HG03280 (cell line): ENCODE data around the gene TAF3.
"Not testable (repeated sequence)": the region's sequence is repeated elsewhere in the genome, so short reads cannot be mapped to it uniquely, and the experiment has no call there.

Source experiments
- ATAC-seq: cut with Tn5 transposase; IDR thresholded peaks from one replicate; pipeline ENCODE4 v1.9.1; 2021; ENCODE audit warnings: mild to moderate bottlenecking, moderate library complexity; ENCODE audit not compliant: unreplicated experiment

Gene TAF3

GRCh38 chr10:8026349-8027259 lies 208.3 kb downstream of the TAF3 start:
- ATAC-seq, result no peak

- not testable (repeated sequence) for ATAC-seq
Observed at GRCh38 chr10:8031211-8031610, 212.9 kb downstream of the TAF3 start.

GRCh38 chr10:8032558-8032957 lies 214.3 kb downstream of the TAF3 start:
- no peak for ATAC-seq

- ATAC-seq, result no peak
Observed at GRCh38 chr10:8033812-8034465, 215.6 kb downstream of the TAF3 start.

GRCh38 chr10:8034466-8035005 lies 216.2 kb downstream of the TAF3 start:
- ATAC-seq, result no peak

- ATAC-seq, result no peak
Observed at GRCh38 chr10:8035006-8035640, 216.8 kb downstream of the TAF3 start.

GRCh38 chr10:8035641-8036470 lies 217.6 kb downstream of the TAF3 start:
- no peak for ATAC-seq

GRCh38 chr10:8036506-8037198 lies 218.3 kb downstream of the TAF3 start:
- no peak for ATAC-seq

- ATAC-seq, result no peak
Observed at GRCh38 chr10:8037199-8037801, 219.0 kb downstream of the TAF3 start.

GRCh38 chr10:8037941-8038894 lies 219.9 kb downstream of the TAF3 start:
- ATAC-seq, result no peak

- ATAC-seq, result no peak
Observed at GRCh38 chr10:8039321-8039881, 221.1 kb downstream of the TAF3 start.

GRCh38 chr10:8040651-8041050 lies 222.3 kb downstream of the TAF3 start:
- no peak for ATAC-seq

GRCh38 chr10:8041284-8041991 lies 223.1 kb downstream of the TAF3 start:
- ATAC-seq, result no peak

GRCh38 chr10:8041992-8042720 lies 223.9 kb downstream of the TAF3 start:
- no peak for ATAC-seq

GRCh38 chr10:8042721-8043568 lies 224.6 kb downstream of the TAF3 start:
- ATAC-seq, result no peak
